GM19193 (cell line): ENCODE data around the gene NKAP.

Experiments used
- POLR2A ChIP-seq: IDR thresholded peaks from 4 replicates; pipeline ENCODE4 v1.6.1; 2011; ENCODE audit not compliant: insufficient read depth, insufficient read length; ENCODE audit errors: extremely low read depth

NKAP gene

DNA sequence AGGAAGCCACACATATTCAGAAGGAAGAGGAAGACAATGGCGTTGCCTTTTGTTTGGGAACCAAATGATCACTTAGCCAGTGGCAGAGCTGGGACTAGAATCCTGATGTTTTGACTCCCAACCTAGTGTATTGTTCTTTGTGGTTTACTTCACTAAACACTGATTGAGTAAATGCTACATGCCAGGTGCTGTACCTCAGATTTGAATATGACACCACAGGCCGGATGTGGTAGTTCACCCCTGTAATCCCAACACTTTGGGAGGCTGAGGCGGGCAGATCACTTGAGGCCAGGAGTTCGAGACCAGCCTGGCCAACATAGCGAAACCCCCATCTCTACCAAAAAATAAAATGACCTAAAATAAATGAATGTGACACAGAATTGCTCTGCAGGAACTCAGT lies 63.5 kb downstream of the NKAP start:
- TF ChIP-seq POLR2A, result no peak

DNA sequence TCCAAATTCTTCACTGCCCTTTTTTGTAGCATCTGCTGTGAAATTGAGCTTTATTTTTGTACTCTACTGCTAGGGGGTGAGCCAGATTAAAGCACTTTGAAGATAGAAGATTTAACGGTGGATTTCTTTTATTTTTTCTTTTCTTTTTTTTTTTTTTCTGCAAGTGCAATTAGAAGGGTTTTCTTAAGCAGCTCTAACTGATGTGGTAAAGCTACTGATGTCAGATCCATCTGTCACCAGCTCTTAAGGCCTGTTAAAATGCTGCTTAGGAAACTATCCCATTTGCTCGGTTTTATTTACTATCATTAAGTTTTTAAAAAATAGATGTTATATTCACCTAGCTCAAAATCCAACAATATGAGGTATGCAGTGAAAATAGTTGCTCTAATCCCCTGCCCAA lies 64.8 kb downstream of the NKAP start:
- TF ChIP-seq POLR2A, result no peak

DNA sequence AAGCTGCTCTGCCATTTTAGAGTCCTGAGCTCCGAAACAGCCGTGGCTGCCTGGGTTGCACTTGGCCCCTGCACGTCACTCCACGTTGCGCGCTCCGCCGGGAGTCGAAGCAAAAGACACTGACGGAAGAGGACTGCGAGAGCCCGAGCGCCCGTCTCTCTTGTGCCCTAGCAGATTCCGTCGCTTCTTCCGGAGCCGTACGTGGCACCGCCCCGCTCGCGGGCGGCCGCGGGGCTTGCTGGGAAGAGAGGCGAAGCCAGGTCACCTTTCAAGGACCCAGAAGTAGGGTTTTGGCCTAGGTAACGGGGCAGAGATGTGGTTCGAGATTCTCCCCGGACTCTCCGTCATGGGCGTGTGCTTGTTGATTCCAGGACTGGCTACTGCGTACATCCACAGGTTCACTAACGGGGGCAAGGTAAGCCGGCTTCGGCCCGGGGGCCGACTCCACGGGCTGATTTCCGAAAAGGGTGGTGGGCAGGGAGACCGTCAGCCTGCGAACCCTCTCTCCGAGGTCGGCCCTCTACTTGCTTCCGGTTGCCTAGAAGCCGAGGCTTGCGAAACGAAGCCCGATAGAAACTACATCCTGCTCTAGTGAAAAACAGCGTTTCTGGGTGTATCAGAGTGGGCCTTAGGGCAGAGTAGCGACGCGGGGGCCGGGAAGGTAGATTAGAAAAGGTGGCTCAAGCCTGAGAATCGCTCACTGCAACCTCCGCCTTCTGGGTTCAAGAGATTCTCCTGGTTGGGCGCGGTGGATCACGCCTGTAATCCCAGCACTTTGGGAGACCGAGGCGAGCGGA lies 71.8 kb downstream of the NKAP start, which contains the start of the genes NDUFA1 and RNF113A:
NDUFA1 (plus strand) TSS at position 234 of the 797 bp plus-strand sequence; CDS start at position 314, 80 bp downstream.
RNF113A (minus strand) TSS at position 135 of the 797 bp plus-strand sequence; CDS start at position 15, 120 bp downstream.
- TF ChIP-seq POLR2A, result peak; percentile 86

DNA sequence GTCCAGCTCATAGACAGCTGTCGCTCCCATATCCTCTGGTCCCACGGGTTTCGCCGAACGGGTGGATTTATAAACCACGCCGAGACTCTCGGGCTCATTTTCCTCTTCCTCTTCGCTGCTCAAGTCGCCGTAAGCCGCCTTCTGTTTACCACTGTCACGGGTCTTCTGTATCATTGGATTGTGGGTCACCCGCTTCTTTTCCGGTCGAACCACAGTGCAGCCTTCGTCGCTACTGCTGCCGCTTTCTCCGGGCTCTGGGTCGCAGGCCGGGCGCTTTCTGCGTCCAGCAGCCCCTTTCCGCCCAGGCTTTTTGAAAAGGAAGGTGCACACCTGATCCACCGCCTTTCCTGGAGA lies 72.3 kb downstream of the NKAP start:
- TF ChIP-seq POLR2A, result no peak
